NCI-H187 (cell line): ENCODE results near the gene CNKSR3.

Experiments used
- DNase-seq, 2 experiments: peaks; one replicate each; lab custom pipeline; 2025; lab: John Stamatoyannopoulos, UW

The CNKSR3 gene

GRCh38 chr6:154457046-154457713, 53.3 kb downstream of the CNKSR3 start:
- DNase-seq = no peak

- DNase-seq = no peak
Observed at GRCh38 chr6:154453329-154453728, 57.2 kb downstream of the CNKSR3 start.

DNA sequence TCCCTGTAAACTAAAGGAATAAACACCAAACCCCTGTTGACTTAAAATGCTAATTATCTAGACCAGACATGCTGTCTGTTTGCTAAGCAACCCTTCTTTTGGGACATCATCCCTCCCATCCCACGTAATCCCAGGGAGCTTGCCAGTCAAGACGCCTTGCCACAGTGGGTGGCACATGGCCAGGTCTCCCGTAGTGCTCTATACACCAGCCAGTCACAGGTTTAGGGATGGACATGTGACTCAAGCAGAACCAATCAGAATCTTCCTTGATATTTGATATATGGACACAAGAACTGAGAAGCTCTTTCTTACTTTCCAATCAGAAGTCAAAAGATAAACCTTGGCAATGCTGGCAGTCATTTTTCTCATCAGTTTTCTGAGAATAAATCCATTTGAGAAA, 60.0 kb downstream of the CNKSR3 start:
- DNase-seq = no peak

- DNase-seq = no peak
Observed at GRCh38 chr6:154448448-154449096, 61.9 kb downstream of the CNKSR3 start.

DNA sequence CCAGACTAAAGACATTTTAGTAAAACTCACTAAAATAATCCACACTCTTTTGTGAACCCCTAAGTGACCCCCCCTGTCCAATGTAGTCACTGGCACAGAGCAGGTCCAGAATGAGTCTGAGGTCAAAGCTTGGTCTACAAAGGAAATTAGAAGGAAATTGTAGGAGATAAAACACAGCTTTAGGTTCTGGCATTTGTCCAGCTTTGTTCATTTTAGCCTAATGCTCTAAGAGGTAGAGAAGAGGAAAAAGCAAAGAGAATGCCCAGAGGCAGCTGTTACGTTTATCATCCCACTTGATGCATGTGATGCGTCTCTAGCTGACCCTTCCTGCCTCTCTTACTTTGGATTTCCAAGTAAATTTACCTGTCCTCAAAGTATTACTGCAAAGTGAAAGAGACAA, 62.5 kb downstream of the CNKSR3 start:
- DNase-seq = no peak

GRCh38 chr6:154446984-154447383, 63.5 kb downstream of the CNKSR3 start:
- DNase-seq = no peak

GRCh38 chr6:154445417-154445816, 65.1 kb downstream of the CNKSR3 start:
- DNase-seq = no peak

DNA sequence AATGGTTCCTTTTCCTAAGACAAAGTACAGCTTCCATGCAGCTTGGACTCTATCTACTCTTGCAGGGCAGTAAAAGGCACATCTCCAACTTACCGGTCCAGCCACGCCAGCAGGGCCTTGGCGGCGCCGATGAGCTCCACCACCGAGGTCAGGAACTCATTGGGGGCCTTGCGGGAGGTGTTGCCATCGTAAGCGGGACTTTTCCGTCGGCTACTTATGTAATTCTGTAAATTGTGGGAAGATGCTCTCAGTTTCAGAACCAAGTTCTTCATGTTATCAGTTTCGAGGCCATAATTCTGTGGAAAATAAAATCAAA, 68.5 kb downstream of the CNKSR3 start:
- DNase-seq = no peak

- DNase-seq = no peak
Observed at GRCh38 chr6:154440422-154441043, 70.0 kb downstream of the CNKSR3 start.

DNA sequence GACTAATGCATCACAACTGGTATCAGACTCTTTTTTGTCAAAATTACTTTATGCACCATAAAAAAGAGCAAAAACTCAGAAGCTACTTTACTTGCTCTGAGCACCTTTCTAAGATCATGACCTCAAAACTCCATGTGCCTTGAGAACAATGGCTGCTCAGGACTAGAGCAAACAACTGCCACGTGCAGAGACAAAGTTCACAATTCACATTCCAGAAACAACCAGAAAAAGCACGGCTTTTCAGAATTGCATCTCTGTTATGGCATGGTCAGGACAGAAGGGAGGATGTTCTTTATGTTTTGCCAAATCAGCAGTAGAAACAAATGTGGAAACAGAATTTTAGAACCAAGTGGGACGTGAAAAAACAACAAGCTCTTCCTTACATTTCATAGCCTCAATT, 70.5 kb downstream of the CNKSR3 start:
- DNase-seq = no peak

- no peak for DNase-seq
Observed at GRCh38 chr6:154438882-154439415, 71.5 kb downstream of the CNKSR3 start.

DNA sequence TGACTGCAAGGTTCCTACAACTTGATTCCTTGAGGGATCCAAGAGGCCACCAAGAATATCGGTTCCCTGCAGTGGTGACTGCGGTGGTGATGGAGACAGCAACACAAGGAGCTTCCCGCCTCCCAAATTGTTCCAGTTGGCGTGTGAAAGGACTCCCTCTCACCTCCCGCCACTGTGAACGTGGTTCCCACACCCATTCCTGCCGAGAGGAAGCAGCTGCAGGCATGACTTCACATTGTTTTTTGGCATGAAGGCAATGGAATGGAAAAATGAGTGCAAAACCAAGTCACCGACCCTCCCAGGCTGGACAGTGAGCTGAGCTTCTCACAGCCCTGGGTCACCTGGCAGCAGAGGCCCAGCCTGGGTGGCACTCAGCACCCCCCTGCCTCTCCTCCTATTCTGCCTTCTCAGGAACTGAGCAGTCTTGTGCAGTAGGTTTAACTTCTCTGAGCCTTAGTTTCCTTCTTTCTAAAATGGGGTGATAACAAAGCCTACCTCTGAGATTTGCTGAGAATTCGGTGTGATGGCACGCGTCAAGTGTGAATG, 75.0 kb downstream of the CNKSR3 start:
- DNase-seq = no peak

DNA sequence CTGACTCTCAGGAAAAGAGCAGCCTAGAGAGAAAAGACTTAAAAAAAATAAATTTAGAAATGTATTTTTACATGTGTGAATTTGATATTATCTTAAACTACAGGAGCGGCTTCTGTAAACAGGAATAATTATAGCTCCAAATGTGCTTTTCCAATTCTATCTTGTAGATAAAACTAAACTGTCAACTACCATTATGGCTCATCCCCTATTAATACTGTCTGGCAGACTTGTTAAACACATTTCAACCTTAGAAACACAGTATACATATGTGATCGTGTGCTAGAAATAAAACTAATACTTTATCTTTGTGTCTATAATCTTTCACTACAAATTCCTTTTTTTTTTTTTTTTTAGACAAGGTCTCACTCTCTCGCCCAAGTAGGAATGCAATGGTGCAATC, 75.8 kb downstream of the CNKSR3 start:
- no peak for DNase-seq

DNA sequence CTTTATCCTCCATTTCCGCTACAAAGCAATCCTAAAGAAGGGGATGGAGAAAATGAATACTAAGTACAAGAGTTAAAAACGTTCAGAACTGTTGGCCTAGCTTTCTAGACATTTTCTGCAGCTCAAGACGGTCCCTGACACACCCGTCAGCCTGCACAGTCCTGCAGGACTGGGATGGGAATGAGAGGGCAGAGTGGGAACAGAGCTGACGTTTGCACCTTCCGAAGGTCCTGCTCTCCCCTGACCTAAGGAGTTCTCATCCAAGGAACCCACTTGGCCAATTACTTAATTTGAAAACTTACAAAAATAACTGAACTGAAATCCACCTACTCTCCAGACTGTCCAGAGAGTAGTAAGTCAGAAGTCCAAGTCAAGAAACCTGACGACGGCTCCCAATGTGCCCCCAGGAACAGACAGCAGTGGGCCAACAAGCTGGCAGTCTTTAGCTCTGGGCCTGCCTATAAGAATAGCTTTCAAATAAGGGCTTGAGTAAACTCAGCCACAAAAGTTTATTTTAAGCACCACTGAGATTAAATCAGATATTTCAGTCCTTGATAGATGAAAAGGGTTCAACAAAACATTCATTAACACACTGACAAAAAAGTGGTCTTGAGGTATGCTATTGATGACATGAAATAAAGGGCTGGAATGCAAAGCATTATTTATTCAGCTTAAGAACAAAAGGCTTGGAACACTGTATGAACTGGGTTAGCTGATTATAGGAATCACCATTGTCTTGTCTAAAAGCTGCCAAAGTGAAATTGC, 76.8 kb downstream of the CNKSR3 start:
- no peak for DNase-seq

- no peak for DNase-seq
Observed at GRCh38 chr6:154432533-154433476, 77.7 kb downstream of the CNKSR3 start.

- DNase-seq = no peak
Observed at GRCh38 chr6:154430481-154430919, 80.0 kb downstream of the CNKSR3 start.

DNA sequence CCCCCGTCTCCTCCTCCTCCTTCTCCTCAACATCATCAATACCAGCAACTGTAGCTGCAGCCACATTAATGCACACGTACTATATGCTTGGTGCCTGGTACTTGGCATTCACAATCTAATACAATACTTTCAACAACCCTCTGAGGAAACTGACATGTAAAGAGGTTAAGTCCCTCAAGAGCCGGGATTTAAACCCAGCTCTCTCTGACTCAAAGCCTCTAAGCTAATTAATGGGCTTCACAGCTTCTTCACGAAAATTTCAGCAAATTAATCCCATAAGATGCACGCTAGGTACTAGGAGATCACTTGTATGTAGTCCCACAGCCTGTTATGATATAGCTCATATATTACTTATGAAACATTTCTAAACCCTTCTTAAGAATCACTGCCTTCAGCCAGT, 80.8 kb downstream of the CNKSR3 start:
- no peak for DNase-seq

- DNase-seq = no peak
Observed at GRCh38 chr6:154428897-154429296, 81.6 kb downstream of the CNKSR3 start.

GRCh38 chr6:154427446-154427845, 83.0 kb downstream of the CNKSR3 start:
- DNase-seq = no peak

DNA sequence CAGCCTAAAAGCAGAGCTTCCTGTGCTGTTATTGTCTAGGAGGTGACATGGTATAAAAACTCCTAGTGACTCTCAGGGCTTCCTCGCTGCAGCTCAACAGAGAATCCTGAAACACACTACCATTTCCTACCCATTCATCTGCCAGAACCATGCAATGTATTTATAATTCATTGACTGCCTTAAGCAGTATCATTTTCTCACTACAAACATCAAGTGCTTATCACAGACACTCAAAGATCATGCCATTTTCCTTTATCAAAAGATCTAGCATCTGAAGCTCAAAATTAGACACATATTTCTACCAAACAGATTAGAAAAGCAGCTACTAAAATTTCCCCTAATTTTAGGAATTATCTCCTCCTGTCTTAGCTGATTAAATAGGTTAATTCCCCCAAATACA, 83.5 kb downstream of the CNKSR3 start:
- no peak for DNase-seq

GRCh38 chr6:154425034-154425433, 85.5 kb downstream of the CNKSR3 start:
- DNase-seq = no peak
